WERI-Rb-1 (cell line): ENCODE results near the gene CAMKK1.

Experiments used
- DNase-seq: peaks from one replicate; pipeline ENCODE4 v3.0.0-alpha.2; 2020
- H3K27ac ChIP-seq: fragments of 250-450 bp; sonication (Bioruptor Pico); 2 replicates; pipeline ENCODE4 v1.5.1; 2020; ENCODE audit warnings: mild to moderate bottlenecking, moderate library complexity
- H3K27me3 ChIP-seq: fragments of 250-450 bp; sonication (Bioruptor Pico); 2 replicates; pipeline ENCODE4 v1.5.1; 2021; ENCODE audit warnings: mild to moderate bottlenecking, low read depth, moderate library complexity; ENCODE audit not compliant: insufficient read depth, severe bottlenecking
- H3K36me3 ChIP-seq: fragments of 250-450 bp; sonication (Bioruptor Pico); 2 replicates; pipeline ENCODE4 v1.5.1; 2020; ENCODE audit warnings: mild to moderate bottlenecking, moderate library complexity
- H3K4me3 ChIP-seq: 2 replicates; pipeline ENCODE4 v1.5.1; 2011; ENCODE audit warnings: low read depth, mild to moderate bottlenecking, control low read depth, low read length
- H3K9me3 ChIP-seq: fragments of 250-450 bp; sonication (Bioruptor Pico); 2 replicates; pipeline ENCODE4 v1.5.1; 2021; ENCODE audit warnings: mild to moderate bottlenecking, moderate library complexity; ENCODE audit not compliant: severe bottlenecking
- TF ChIP-seq, protein P1 (sequence below): IDR thresholded peaks from 2 replicates; pipeline ENCODE4 v1.5.1; 2011; ENCODE audit warnings: low read depth, mild to moderate bottlenecking, control low read depth, inconsistent platforms, low read length

Gene CAMKK1

DNA sequence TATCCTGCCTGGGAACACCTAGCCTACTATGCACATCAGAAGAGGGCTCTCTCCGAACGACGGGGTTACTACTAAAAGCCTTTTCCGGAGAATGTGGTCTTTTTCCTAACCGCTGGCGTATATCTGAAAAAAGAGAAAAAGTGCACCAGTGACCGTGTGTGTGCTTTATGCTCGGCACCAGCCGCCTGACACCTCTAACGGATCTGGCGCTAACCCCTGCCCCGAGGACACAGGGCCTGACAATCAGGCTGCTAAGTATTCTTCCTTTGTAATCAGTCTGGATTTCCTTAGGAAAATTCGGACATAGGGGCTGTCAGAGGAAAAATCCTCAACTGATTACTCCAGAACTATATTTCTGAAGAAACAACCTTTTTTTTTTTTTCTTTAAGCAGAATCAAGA is 78.5 kb downstream of the CAMKK1 start:
- H3K4me3 ChIP-seq: no peak overlapping the region
- DNase-seq: no peak
- H3K27me3 ChIP-seq: no peaks in the 10 kb centered on the region
- TF ChIP-seq, protein P1, sequence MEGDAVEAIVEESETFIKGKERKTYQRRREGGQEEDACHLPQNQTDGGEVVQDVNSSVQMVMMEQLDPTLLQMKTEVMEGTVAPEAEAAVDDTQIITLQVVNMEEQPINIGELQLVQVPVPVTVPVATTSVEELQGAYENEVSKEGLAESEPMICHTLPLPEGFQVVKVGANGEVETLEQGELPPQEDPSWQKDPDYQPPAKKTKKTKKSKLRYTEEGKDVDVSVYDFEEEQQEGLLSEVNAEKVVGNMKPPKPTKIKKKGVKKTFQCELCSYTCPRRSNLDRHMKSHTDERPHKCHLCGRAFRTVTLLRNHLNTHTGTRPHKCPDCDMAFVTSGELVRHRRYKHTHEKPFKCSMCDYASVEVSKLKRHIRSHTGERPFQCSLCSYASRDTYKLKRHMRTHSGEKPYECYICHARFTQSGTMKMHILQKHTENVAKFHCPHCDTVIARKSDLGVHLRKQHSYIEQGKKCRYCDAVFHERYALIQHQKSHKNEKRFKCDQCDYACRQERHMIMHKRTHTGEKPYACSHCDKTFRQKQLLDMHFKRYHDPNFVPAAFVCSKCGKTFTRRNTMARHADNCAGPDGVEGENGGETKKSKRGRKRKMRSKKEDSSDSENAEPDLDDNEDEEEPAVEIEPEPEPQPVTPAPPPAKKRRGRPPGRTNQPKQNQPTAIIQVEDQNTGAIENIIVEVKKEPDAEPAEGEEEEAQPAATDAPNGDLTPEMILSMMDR: no peak
- H3K36me3 ChIP-seq: peaks cover 91% of the 10 kb centered on the region
- H3K27ac ChIP-seq: no peak overlapping the region
- no peaks in the 10 kb centered on the region for H3K9me3 ChIP-seq

DNA sequence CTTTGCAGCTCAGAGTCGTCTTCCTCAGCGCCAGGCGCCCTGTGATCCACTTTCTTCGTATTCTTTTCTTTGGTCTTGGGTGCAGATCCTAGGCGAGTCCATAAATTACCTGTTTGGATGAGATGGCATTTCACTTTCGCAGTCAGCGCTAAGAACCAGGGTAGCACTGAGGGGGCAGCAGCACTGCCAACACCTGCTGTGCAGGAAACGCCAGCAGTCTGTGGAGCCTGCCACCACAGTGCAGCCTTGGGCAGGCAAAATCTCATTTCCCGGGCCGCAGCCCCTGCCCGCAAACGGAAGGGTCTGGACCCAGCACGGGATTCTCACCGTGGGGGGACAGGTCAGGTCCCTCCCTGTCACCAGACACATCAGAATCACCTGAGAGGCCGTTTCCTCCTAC is 79.7 kb downstream of the CAMKK1 start:
- no peaks in the 10 kb centered on the region for H3K27me3 ChIP-seq
- peaks cover 90% of the 10 kb centered on the region for H3K36me3 ChIP-seq
- no peak overlapping the region for H3K4me3 ChIP-seq
- TF ChIP-seq, protein P1: no peak
- no peaks in the 10 kb centered on the region for H3K9me3 ChIP-seq
- no peak for DNase-seq
- H3K27ac ChIP-seq: no peak overlapping the region

GRCh38 chr17:3812771-3813170 is 80.1 kb downstream of the CAMKK1 start:
- TF ChIP-seq, protein P1: no peak
- Histone ChIP-seq H3K4me3 (no peak overlapping the region), H3K27me3 (no peaks in the 10 kb centered on the region), H3K9me3 (no peaks in the 10 kb centered on the region), H3K27ac (no peak overlapping the region), H3K36me3 (peaks cover 89% of the 10 kb centered on the region)
- no peak for DNase-seq

GRCh38 chr17:3812284-3812683 is 80.6 kb downstream of the CAMKK1 start:
- H3K36me3 ChIP-seq: peaks cover 89% of the 10 kb centered on the region

More at GRCh38 chr17:3812284-3812683, 80.6 kb downstream of the CAMKK1 start:
- H3K9me3 ChIP-seq: no peaks in the 10 kb centered on the region
- no peak overlapping the region for H3K27ac ChIP-seq
- no peaks in the 10 kb centered on the region for H3K27me3 ChIP-seq
- no peak overlapping the region for H3K4me3 ChIP-seq
- no peak for DNase-seq
- TF ChIP-seq, protein P1: no peak
